GM18861 (cell line): Measurements from ENCODE around the gene FNDC3A.
"Not testable (repeated sequence)": the region's sequence is repeated elsewhere in the genome, so short reads cannot be mapped to it uniquely, and the experiment has no call there.

Experiments used
- ATAC-seq: cut with Tn5 transposase; IDR thresholded peaks from one replicate; pipeline ENCODE4 v1.9.1; 2021; ENCODE audit not compliant: unreplicated experiment

The FNDC3A gene

DNA sequence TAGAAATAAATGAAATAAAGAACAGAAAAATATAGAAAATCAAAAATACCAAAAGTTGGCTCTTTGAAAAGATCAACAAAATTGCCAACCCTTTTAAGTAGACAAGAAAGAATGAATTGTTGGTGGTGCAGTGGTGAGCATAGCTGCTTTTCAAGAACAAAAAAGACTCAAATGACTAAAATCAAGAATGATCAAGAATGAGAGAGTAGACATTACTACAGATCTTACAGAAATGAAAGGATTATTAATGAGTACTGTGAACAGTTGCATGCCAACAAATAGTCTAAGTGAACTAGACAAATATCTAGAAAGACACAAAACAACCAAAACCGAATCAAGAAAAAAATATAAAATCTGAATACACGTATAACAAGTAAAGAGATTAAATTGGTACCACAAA, 53.9 kb downstream of the FNDC3A start:
- ATAC-seq, result no peak

DNA sequence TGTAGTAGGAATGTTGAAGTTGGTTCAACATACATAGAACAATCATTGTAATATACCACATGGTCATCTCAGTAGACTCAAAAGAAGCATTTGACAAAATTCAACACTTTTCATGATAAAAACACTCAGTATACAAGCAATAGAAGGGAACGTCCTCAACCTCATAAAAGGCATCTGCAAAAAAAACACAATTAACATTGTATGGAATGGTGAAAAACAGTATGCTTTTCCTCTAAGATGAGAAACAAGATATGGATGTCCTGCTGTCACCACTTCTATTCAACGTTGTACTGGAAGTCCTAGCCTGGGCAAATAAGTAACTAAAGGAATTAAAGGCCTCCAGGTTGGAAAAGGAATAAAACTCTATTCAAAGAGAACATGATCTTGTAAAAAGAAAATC, 54.5 kb downstream of the FNDC3A start:
- ATAC-seq, result no peak

DNA sequence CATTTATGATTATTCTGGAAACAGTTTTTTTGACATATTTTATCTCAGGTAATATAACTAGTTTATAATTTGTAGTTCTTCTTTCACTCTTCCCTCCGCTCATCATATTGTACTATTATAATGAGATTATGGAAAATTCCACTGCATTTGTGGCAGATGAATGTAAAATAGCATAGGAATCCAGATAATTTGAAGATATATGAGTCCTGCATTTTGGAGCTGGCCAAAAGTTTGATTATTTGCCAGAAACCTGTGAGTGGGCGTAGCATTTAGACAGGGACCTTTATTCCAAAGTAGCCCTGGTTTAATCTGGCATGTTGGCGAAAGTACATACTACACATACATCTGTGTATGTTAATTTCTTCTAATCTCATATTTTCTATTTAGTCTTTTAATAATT, 65.2 kb downstream of the FNDC3A start:
- no peak for ATAC-seq

DNA sequence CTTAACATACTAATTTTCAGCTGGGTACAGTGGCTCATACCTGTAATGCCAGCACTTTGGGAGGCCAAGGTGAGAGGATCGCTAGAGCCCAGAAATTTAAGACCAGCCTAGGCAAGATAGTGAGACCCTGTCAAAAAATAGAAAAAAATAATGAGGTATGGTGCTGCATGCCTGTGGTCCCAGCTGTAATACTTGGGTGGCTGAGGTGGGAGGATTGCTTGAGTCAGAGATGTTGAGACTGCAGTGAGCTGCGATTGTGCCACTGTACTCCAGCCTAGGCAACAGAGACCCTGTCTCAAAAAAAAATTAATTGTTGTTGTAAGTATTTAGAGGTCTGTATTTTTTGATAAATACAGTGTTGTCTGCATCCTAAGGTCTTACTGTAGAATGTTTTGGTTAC, 66.8 kb downstream of the FNDC3A start:
- no peak for ATAC-seq

DNA sequence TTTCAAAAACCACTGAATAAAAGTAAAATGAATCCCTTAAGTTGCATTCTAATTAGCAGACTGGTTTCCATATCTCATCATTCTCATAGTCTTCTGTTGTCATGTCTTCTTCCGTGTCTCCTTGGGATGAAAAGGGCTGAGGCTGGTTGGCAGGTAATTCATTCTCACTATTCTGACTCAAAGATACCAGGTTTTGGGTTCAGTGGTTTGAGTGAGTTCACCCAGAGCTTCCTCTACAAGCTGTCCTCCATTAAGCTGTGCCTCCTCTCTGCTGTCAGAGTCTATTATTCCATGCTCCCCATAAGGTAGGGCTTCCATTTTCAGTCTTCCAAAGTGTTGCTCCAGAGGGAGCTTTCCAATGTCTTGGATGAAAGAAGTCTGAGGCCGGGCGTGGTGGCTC, 68.3 kb downstream of the FNDC3A start:
- ATAC-seq, result no peak

DNA sequence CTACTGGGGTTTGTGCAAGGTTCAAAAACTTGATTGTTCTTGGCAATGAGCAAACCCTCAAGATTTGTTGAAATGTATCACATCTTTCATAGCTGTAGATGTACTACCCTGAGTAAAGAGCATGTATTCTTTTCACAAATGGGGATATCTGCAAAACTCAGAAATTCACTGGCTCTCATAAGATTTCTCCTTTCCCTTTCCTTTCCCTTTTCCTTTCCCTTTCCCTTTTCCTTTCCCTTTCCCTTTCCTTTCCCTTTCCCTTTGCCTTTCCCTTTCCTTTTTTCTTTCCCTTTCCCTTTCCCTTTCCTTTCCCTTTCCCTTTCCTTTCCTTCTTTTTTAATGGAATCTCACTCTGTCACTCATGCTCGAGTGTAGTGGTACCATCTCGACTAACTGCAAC, 69.1 kb downstream of the FNDC3A start:
- ATAC-seq, result no peak

DNA sequence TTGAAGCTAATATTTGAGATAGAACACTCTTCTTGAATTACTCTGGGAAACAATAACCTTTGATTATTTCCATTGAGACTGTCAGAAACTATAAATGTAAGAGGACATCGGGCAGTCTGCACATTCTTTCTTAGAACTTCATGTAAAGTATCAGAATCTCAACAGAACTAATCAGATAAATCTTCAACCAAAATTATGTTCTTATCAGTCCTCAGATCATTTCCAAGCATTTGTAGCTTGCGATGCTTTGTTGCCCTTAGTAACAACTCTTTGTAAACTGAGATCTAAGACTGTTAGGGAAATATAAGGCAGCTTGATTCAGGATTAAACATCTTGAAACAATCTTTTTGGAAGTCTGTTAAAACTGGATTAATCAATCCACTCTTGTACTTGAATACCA, 70.3 kb downstream of the FNDC3A start:
- no peak for ATAC-seq

DNA sequence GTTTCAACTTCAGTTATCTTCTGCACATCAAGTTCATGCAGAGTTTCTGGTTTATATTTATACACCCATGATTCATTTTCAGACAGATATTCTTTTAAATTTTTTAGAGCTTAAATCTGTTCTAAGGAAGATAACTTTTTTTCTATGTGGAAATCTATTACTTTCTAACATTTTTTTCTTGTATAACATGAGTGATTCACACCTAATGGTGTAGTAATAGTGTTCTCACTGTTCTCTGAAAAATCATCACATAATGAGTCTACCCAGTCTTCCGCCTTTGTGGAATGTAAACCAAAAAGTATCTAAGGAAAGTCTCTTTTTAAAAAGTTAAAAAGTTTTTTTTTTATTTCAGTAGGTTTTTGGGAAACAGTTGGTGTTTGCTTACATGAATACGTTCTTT, 70.8 kb downstream of the FNDC3A start:
- ATAC-seq, result no peak

DNA sequence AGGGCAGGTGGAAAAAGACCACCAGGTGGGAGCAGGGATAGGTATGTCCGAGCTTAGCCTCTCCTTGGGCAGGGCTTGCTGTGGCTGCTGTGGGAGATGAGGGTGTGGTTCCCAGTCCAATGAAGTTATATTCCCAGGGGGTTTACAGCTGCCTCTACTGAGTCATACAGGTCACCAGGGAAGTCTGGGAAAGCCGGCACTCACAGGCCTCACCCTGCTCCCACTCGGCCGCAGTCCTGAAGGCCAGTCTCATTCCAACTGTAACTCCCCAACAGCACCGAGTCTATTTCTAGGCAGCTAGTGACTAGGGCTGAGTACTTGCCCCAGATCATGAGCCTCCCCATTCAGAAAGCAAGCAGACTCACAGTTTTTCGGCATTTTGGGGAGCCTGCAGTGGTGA, 77.1 kb downstream of the FNDC3A start:
- ATAC-seq, result no peak

DNA sequence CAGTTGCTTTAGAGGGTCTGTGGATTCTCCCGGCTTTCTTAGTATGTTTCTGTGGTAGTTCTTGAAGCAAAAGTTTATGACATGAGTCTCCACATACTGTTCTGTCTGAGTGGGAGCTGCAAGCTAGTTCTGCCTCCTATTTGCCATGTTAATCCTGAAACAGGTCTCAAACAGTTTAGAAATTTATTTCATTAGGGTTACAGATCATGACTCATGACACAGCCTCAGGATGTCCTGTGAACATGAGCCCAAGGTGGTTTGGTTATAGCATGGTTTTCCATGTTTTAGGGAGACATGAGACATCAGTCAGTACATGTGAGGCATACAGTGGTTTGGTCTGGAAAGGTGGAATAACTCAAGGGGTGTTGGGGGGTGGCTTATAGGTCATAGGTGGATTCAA, 77.5 kb downstream of the FNDC3A start:
- no peak for ATAC-seq

DNA sequence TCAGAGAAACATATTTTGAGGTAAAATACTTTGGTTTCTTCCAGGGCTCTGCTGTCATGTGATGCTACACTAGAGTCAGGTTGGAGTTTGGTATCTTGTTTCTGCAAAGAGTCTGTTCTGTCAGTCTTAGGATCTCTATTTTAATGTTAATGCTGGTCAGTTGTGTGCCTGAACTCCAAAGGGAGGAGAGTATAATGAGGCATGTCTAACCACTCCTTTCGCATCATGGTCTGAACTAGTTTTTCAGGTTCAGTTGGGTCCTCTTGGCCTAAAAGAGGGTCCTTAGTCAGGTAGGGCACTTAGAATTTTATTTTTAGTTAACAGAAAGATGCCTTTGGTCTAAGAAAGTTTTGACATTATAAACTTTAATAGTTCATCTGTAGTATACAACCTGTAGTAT, 78.2 kb downstream of the FNDC3A start:
- no peak for ATAC-seq

DNA sequence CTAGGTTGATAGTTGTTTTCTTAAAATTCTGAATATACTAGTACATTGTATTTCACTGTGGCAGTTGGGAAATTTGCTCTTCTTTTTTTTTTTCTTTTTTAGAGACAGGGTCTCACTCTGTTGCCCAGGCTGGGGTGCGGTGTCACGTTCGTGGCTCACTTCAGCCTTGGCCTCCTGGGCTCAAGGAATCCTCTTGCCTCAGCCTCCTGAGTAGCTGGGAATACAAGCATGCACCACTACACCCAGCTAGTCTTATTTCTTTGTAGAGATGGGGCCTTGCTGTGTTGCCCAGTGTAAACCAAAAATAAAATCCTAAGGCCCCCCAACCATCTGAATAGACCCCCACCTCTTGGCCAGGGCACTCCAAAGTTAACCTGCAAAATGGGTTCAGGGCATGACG, 79.3 kb downstream of the FNDC3A start:
- no peak for ATAC-seq

DNA sequence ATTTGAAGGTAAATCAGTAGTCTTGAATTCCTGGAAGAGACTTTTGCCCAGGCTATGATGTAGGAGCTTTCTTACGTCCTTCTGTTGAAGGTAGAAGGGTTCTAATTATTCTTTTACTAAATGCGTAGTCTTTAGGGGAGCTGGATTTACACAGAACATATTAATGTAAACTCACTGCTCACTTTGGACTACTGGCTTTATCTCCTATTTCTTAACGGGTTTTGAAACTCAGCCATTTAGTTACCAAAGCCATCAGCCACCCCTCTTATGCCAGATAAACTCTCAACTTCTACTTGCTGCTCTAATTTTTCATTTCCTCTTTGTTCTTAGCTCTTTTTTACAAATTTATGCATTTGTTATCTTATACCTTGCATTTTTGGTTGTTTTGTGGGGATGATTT, 81.5 kb downstream of the FNDC3A start:
- no peak for ATAC-seq

DNA sequence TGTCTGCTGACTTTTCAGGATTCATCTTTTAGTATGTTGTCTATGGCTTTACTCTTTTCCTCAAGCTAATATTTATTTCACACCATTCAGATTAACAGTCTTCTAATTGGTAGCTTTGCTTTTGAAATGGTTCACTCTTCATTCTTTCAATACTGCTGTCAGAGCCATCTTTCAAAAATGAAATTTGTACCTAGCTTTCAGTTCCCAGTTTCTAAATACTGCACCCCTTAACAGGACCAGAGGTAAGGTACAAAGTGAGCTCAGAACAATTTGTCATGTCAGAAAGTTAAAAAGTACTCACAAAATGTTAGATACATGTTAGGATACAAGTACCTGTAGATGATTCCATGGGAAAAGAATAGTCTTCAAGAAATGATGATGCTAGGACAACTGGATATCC, 83.0 kb downstream of the FNDC3A start:
- no peak for ATAC-seq

DNA sequence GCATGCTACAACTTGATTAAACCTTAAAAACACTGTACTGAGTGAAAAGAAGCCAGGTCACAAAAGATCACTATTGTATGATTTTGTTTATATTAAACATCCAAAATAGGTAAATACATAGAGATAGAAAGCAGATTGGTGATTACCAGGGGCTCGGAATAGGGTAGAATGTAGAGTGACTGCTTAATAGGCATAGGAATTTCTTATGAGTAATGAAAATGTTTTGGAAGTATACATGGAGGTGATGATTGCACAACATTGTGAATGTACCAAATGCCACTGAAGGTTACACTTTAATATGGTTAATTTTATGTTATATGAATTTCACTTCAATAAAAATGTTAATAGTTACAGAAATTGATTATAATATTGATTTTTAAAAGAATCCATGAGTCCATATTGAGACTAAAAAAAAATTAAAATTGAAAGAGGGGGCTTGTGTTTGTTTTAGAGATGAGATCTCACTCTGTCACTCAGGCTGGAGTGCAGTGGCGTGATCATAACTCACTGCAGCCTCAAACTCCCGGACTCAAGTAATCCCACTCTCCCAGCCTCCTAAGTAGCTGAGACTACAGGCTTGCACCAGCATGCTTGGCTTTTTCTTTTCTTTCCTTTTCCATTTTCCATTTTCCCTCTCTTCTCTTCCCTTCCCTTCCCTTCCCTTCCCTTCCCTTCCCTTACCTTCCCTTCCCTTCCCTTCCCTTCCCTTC, 85.1 kb downstream of the FNDC3A start:
- ATAC-seq, result no peak

DNA sequence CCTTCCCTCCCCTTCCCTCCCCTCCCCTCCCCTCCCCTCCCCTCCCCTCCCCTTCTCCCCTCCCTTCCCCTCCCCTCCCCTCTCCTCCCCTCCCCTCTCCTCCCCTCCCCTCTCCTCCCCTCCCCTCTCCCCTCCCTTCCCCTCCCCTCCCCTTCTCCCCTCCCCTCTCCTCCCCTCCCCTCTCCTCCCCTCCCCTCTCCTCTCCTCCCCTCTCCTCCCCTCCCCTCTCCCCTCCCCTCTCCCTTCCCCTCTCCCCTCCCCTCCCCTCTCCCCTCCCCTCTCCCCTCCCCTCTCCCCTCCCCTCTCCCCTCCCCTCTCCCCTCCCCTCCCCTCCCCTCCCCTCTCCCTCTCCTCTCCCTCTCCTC, 85.7 kb downstream of the FNDC3A start:
- ATAC-seq, result not testable (repeated sequence)

DNA sequence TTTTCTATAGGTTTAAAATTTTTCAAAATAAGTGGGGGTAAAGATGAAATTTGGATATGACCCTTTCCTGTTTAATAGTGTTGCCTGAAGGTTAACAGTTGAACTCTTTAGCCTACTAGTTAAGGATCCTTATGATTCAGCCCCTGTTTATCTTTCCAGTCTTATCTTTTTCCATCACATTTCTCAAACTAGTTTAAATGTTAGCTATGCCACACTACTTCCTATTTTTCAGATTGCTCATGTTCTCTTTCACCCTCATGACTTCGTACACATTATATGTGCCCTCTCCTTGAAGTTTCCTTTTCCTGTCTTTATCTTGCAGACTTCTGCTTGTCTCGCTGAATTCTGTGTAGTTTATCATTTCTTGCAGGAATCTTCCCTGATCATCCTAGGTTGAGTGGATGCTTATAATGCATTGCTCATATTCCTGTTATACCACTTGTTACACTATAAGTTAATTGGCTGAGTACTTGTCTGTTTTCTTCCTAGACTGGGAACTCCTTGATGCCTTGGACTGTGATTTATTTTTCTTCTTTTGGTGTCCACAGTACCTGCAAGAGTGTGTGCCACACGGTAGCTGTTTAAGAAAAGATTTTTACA, 86.7 kb downstream of the FNDC3A start:
- no peak for ATAC-seq

DNA sequence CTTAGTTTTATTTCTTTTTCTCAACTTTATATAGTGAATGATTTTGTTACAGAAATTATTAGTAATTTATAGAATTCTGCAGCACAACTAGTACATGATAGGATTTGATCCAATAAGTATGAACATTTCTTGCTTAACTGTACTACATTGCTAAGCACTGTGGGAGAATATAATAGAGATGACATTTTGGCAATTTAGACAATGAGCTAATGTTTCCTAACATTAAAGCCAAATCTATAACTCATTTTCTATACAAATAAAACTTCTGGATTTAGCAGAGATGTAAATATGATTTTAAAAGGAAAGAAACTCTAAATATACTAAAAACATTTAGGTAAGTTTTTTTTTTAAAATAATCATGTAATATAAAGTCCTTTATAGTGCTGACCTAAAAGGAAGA, 87.3 kb downstream of the FNDC3A start:
- no peak for ATAC-seq

DNA sequence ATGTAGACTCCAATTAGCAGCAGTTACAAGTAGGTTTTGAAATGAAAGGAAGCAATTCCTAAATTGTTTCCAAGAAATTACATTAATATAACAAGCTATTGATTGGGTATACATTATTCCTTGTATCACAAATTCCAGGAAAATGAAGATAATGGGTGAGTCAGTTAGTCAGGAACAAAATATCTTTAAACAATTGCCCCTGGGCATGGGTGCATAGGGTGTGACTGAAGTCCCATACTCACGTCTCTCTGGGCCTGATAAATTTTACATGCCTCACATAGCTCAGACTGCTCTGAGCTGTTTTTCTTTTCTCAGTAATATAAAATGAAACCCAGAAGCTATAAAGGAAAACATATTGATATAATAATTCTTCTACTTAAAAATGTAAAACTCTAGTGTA, 87.8 kb downstream of the FNDC3A start:
- ATAC-seq, result no peak

DNA sequence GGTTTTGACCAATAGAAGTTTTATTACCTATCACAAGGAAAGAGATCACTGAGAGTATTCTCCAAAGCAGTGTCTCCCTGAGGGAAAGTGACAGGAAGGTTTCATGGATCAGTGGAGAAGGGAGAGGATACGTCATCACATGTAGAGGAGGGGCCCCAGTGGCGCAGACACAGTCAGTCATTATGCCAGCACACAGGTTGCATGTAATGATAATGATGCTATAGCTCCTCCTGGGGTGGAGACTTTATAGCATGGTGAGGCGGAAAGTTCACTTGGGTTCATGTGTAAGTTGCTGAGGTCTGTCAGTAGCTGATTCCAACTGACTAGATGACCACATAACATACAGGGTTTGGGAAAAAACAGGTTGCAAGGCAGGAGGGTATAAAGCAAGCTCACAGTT, 88.8 kb downstream of the FNDC3A start:
- ATAC-seq, result no peak

DNA sequence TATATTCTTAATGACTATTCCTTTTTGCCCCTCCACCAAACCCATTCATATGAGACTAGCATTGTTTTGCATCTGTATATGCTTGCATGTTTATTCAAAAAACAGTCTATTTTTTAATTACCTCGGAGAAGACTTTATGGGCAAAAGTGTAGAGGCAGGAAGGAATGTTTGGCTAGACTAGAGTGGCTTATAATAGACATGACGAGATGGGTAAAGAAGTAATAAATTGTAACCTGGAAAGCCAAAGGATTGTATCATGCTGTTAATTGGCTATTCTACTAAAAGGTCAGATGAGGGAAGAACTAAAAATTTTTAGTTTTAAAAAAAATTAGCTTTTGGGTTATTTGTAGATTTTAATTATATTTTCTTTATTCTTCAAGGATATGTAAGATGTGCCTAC, 91.1 kb downstream of the FNDC3A start:
- no peak for ATAC-seq

DNA sequence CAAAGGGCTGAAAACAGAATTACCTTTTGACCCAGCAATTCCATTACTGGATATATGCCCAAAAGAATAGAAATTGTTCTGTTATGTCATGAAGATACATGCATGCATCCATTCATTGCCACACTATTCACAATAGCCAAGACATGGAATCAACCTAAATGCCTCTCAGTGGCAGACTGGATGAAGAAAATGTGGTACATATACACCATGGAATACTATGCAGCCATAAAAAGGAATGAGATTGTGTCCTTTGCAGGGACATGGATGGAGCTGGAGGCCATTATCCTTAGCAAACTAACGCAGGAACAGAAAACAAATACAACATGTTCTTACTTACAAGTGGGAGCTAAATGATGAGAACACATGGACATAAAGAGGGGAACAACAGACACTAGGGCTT, 92.8 kb downstream of the FNDC3A start:
- not testable (repeated sequence) for ATAC-seq

DNA sequence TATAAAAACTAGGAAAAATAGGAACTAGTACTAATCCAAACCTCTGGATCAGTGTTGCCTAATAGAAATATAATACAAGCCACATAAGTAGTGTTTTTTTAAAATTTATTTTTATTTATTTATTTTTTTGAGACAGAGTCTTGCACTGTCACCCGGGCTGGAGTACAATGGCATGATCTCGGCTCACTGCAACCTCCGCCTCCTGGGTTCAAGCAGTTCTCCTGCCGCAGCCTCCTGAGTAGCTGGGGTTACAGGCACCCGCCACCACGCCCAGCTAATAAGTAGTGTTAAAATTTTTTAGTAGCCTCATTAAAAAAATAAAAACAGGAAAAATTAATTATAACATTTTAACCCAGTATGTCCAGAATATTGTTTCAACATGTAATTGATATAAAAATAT, 94.3 kb downstream of the FNDC3A start:
- not testable (repeated sequence) for ATAC-seq
